ENCODE measurements around the gene ZNF532.

Gene ZNF532

DNA sequence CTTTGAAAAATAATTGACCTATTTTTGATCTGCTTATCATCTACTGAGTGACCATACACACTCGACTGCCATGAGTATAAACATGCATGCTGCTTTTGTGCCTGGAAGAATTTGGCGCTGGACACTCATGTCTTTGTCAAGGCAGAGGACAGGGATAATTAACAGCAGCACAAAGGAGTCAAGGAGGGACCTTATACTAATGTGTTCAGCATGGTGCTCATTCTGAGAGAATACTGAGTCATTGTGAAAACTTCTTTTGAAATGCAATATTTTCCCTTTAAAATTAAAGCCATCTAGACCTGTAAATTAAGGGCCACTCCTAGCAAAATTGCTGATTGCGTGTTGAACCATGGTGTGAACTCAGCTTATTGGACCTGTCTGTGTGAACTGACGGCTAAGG is 116.3 kb downstream of the ZNF532 start:
- DNase-seq: no peak

DNA sequence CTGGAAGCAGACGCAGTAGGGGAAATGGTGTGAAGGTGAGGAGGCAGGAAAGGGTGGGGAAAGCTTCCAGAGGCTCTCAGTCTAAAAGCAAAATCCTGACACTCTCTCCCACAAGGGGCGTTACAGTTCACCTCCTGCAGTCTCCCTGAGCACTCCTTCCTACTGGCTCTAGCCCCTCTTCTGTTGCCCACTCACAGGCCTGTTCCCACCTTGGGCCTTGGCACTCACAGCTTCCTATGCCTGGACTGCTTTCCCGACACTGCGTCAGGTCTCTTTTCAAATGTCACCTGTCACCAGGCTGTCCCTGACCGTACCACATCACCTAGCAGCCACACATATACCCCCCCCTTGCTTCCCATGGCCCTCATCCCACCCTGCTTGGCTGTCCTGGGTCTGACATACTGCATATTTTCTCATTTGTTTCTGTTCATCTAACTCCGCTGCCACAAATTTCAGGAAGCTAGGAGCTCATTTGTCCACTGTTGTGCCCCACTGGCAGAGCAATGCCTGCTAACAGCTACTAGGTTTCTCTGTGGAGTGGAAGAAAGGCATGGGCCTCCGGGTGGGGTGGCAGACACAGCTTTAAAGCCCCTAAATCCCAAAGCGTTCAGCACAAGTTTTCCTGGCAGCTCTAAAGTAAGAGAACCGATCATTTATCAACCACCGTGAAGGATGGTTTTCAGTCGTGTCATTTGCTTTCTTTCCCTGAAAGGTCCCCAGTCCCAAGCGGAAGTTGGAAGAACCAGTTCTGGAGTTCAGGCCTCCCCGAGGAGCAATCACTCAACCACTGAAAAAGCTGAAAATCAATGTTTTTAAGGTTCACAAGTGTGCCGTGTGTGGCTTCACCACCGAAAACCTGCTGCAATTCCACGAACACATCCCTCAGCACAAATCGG is 118.8 kb downstream of the ZNF532 start:
- DNase-seq: no peak

DNA sequence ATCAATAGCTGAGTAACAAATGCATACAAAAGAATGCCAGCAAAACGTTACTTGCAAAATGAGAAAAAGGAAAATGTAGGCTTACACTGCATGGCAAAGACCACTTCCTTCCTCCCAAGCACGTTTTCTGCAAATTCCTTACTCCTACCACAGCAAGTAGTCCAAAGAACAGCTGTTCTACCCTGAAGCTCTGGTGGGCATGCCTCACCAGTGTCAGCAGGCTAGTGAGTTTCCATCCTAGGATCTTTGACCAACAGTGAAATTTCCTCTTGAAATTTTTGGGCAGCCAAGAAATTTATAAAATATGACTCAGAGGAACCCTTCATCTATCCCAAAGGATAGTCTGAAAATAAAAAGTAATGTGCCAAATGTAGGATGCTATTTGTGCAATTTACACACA is 123.9 kb downstream of the ZNF532 start:
- DNase-seq: no peak

DNA sequence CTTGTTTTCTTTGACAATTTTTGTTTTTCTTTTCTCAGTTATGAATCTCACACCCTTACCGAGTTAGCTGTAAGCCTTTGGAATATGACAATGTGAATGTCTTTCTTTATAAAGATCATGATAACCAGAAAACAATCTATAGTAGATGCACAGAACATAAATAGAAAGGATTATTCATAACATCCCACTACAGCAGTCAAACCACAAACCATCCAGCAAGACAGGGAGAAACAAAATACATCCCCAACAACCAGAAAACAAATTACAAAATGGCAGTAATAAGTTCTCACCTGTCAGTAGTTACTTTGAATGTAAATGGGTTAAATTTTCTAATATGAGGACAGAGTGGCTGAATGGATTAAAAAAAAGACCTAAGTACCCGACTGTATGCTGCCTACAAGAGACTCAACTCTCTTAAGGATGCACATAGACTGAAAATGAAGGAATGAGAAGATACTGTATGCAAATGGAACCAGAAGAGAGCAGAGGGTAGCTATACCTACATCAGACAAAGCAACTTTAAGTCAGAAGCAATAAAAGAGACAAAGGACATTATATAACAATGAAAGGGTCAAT is 124.6 kb downstream of the ZNF532 start:
- no peak for DNase-seq

DNA sequence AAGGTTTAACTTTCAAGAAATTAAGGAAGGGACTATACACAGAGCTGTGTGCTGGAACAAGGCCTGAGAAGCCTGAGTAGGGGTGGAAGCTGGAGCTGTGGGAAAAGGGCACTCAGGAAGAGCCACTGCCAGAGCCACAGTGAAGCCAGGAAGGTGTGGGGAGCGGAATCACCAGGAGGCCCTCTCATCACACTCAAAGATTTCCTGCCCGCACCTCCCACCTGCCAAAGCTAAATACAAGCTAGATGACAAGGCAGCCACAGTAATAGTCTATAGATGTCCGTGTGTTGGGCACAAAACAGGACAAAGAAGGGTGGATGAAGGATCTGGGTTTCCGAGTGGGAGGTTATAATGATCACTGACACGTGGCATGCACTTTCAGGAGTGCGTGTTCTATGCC is 126.0 kb downstream of the ZNF532 start:
- DNase-seq: no peak

DNA sequence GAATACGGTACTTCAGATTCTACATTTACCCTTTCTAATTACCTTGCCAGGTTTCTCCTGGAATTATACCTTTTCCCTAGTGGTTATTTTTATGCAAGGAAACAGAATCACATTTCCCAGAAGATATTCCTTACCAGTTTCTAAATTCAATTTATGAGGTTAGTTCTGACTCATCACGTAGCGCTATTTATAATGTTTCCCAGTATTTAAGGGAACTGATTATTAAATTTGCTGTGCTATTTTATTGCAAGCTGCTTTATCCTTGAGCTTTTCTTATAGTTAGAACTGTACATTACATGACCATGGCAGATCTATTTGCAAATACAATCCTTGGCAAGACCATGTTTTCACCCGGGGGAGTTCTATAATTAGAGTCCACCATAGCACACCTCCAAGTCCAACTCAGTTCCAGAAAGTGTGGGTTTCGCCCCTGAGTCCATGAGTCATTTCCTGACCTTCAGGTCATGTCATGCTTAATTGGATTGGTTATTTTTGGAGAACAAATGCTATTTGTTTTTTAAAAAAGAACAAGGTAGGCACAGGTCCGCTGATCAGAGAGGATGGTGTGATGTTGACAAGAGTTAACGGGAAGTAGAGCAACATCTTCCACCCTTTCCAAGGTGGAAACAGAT is 126.6 kb downstream of the ZNF532 start:
- DNase-seq: no peak

DNA sequence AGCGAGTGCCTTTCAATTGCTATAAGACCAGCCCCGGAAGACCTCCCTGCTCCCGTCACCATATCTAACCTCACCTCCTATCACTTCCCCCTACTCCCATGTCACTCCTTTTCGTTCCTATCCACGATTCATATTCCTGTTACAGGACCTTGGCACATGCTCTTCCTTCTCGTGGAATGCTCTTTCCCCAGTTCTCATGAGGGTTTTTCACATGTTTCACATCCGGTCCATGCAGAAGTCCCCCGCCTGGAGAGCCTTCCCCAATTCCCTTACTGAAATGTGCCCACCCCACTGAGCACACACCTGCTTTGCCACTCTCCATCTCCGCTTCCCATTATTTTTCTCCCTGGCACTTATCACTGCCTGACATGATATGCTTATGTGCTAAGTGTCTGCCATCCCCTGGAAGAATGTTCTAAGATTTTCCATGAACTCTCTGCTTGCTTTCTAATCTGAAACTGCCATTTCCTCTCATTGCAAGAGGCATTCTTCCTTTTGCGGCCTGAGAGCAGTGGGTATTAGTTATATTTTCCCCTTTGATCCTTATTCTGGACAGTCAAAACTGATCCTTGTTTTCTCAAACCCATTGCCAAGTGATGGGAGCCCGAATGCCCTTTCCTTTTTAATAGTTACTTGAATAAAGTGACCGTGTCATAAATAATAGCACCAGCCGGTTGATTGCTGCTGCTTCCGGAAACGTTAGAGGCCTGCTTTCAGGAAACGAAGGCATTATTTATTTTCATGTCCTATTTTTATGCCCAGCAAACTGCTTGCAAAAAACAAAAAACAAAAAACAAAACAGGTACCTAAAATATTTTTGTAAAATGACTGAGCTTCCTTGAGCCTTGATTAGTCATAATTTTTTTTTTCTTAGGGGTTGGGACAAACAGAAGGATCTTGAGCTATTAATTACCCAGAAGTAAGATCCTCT is 127.9 kb downstream of the ZNF532 start:
- DNase-seq: no peak

DNA sequence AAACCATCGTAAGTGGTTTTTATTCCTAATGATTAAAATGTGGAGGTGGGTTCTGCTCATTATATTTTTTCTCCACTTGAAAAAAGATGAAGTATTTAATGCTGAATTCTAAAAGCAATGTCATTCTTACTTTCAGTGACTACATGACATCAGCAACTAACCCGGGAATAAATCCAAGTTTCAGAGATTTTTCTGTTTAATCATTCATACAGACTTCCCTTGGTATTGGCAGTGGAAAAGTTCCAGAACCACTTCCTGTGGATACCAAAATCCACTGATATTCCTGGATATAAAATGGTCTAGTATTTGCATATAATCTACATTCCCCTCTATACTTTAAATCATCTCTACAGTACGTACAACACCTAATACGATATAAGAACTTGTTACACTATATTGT is 128.6 kb downstream of the ZNF532 start:
- peak; percentile 31 to 70 for DNase-seq

DNA sequence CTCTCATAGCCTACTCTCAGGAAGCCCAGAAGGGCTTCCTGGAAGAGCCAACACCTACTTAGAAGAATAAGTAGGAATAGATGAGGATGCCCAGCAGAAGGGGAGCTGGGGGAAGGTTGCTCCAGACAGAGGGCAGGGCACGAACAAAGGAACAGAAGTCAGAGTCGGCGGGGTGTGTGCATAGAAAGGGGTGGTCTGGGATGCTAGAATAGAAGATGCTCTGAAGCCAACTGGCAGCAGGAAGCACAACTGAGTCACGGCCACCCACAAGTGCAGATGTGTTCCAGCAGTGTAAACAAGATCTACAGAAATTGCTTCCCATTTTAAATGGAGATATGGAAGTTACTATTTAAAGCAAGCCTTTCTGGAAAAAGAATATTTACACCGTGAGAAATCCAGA is 131.0 kb downstream of the ZNF532 start:
- DNase-seq: no peak

DNA sequence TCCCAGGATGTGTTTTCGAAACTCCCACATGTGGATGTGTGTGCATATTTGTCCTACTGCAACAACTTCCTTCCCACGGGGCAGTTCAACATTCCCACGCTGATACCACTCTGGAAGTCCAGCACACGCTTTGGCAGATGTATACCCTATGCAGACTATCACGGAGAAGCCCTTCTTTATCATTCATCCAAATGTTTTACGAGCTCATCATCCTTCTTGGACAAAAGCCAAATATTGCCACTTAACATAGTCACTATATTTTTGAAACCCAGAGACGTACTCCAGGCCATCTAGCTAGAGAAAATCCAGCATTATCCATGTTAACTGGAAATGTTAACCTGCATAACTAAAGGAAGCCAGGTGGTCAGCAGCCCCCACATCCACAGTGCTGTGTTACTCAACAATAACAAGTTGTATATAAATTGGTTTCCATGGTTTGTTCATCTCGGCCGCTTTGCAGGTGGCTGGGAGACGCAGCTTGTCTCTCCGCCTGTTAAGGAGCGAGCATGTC is 131.5 kb downstream of the ZNF532 start:
- peak in 1 of 2 experiments; percentile 37 for DNase-seq

DNA sequence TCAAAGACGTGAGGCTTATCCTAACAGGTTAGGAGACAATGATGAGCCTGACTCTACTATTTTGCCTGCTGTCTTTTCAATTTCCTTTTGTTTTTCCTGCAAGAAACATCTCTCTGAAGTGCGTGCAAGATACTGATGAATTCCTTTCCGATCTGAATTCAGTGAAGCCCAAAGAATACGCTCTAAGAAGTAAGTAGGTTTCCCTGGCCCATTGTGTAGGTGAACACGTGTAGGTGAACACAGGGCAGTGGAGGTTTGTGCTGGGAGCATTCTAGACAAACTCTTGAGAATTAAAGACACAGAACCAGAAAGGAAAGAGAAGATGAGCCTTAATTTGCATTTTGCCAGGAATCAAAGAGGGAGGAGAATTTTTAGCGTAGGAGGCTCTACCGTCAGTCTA is 132.0 kb downstream of the ZNF532 start:
- no peak for DNase-seq

DNA sequence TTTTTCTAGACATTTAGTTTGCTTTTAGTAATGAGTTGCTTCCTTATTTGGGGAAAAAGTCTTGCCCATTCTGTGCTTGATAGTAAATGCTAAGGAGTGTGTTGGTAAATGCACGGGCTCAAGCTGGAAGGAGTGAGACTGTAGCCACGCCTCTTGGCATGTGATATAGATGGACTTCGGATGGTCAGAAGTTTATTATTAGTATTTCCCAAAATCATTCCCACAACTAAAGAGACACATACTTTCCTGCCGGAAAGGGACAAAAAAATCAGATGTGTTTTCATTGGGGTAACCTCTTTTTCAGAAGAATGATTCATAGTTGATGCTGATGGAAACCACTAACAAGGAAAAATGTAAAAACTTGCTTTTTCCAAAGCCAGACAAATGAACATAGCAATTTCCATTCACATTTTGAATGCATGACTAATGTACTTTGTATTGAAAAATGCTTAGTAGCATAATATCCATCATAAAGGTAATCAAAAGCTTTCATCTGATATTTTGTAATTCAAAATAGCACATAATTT is 133.2 kb downstream of the ZNF532 start:
- no peak for DNase-seq

DNA sequence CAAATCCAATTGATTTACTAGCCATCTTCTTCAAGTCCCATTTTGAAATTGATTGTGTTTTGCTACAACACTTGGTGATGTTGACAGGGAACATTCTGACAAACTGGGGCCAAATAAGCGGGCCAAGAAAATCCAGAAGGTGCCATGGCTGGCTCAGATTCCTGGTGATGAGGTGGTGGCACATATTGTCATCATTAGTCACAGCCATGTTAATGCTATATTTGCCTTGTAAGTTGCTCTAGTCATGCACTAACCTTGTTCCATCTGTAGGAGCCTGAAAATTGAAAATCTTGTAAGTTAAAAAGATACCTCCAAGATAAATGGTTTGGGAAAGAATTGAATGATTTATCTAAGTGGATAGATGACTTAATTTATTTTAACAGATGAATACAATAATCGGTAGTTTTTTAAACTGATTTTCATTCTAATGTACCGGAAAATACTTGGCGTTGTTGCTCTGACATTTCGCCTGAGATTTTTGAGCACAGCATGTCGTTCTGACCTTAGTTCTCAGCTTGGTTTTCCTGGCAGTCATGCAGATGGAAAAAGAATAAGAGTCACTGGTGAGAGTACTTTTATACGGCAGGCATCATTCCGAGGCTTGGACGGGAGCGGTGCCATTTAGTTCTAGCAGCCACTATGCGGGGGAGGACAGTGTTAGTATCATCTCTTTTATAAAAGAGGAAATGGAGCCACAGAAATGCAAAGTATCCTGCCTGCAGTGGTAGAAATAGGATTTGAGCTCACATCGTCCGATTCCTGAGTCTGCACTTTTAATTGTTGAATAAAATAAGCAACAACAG is 133.9 kb downstream of the ZNF532 start:
- peak; percentile 46 to 84 for DNase-seq

DNA sequence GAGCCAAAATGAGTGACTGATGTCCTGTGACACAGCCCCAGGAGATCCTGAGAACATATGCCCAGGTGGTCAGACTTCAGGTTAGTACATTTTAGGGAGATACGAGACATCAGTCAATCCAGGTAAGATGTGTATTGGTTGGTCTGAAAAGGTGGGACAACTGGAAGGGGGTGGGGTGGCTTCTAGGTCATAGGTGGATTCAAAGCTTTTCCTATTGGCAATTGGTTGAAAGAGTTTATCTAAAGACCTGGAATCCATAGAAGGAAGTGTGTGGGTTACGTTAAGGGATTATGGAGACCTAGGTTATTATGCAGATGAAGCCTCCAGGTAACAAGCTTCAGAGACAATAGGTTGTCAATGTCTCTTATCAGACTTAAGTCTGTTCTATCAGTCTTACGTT is 136.5 kb downstream of the ZNF532 start:
- no peak for DNase-seq

DNA sequence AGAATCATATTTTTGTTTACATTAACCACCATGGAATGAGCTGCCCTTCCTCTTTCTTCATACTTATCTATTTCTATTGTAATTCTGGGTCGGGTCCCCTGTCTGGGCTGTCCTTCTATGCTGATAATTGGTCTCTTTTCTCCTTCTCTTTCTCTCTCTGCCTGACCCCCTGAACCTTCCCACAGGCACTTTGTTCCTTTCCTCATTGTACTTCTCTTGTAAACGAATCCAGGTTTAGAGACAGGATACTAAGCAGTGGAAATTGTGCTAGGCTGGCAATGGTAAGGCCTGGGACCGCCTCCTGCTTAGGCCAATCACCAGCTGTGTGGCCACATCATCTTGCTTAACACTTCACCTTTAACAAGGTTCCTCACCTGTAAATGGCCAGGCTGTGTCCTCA is 137.0 kb downstream of the ZNF532 start:
- no peak for DNase-seq

DNA sequence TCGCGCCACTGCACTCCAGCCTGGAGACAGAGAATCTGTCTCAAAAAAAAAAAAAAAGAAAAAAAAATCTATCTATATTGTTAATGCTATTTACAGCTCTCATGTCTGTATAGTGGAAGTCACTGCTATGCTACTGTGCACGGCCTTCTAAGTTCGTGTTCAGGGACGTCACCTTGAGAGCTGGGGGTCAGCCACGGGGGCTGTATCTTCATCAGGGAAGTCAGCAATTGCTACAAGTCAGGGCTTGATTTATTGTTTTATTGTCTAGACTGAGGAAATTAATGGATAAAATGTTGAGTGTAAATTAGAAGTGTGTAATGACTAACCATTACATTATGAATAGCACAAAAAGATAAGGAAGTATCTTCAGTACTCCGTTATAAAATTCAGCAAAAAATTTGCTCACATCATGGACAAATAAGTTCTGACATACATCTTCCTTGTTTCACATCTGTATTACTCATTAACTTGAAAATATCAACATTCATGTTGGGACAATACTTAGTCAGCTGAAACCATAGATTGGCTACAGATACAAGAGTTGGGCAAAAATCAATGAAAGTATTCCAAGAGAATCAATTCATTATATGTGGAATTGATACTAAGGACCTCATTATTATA is 138.4 kb downstream of the ZNF532 start:
- no peak for DNase-seq

DNA sequence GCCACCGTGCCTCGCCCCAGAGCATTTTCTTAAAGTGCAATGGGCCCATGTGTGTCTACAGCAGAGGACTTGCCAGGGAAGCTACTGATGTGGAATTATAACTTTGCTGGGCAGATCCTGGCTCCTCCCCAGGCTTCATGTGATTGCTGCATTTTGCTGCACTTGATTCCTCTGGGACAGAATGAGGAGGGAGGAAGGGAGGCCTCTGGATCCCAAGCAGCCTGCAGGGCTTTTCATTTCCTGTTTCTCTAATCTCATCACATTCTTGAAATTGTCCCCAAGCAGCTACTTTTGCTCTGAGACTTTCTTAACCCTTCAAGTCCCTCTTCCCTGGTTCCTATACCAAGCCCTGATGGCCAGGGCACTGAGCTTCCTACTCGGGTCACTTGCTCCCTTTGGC is 140.6 kb downstream of the ZNF532 start:
- DNase-seq: peak in 1 of 2 experiments; percentile 63

DNA sequence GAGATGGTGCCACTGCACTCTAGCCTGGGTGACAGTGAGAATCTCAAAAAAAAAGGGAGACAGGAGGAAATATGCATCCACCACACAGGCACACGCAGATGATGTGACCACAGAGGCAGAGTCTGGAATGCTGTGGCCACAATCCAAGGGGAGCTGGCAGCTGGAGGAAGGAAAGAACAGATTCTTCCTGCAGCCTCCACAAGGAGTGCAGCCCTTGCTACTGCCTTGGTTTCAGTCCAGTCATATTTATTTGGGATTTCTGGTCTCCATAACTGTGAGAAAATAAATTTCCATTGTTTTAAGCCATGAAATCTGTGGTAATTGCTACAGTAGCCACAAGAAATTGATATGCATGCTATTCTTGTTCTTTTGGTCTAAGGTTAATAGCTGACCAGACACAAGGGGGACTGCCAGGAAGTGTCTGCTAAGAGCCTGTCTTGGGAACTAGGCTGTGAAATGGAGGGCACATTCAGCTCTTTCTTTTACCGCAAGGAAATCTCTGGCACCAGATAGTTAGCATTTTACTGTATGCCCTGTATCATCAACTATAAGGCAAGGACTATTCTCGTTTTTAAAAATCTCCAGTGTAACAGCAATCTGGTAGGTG is 141.9 kb downstream of the ZNF532 start:
- peak in 1 of 2 experiments; percentile 20 for DNase-seq

DNA sequence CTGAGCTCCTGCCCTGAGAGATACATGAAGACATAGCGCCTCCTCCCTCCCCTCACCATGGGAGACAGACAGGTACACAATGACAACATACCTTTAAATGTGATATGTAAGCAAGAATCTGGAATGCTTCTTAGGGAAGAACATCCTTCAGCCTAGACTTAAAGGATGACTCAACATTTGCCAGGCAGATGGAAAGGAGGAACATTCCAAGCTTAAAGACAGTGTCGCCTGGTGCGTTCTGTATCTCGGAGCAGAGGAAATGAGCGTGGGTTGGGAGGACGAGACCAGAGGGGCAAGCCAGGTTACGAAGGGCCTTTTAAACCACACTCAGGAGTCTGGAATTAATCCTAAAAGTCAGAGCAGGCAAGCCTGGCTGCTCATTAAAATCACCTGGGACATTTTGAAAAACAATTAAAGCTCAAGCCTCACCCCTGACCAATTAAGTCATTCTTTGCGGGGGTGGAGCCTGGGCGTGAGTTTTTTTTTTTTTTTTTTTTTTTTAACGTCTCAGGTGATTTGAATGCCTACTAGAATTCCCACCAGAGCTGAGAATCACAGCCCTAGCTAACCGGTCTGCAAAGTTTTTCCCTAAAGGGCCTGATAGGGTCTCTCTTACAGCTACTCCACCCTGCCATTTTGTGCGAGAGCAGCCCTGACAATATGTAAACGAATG is 143.8 kb downstream of the ZNF532 start:
- DNase-seq: no peak

DNA sequence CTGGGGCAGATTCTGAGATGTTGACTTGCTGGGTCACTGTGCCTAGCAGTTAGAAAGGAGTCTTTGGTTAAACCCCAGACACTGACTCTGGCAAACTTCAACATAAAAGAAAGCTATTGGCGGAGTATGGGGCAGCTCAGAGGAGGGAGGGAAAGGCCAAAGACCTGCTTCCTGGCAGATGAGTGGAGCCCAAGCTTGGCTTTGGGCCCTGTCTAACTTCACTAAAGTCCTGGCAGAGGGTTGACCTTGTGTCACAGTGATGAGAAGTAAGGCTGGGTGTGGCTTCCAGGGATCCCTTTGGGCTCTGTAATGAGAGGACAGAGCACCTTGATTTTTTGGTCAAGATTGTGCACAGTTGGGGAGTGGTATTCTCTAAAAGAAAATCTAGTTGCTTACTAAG is 145.2 kb downstream of the ZNF532 start:
- DNase-seq: no peak
